HG03159 (cell line): Measurements from ENCODE around the gene PEF1.

Experiments used
- ATAC-seq: cut with Tn5 transposase; IDR thresholded peaks from one replicate; pipeline ENCODE4 v1.9.1; 2021; ENCODE audit warnings: mild to moderate bottlenecking, moderate library complexity; ENCODE audit not compliant: unreplicated experiment

Gene PEF1

GRCh38 chr1:31586376-31587327 lies 58.0 kb downstream of the PEF1 start:
- no peak for ATAC-seq

DNA sequence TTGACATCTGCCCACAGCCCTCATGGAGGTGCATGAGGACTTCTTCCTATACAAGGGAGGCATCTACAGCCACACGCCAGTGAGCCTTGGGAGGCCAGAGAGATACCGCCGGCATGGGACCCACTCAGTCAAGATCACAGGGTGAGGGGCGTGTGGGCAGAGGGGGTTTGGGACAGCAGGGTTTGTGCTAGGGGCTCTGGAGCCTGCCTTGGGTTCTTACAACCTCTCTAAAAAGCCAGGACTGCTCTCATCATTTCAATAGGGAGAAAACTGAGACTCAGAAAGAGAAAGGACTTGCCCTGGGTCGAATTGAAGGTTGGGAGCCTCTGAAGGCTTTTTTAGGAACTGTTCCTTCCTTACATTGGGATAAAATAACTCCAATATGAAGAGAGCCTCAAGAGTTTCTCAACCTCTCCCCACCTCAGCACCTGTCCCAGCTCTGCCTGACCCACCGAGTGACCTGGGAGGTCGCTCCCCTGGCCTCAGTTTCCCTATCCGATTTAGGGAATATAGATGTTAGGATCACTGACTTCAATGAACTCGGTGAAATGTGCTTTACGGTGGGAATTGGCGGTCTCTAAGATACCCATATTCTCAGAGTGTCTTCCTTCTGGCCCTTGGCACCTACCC lies 58.8 kb downstream of the PEF1 start:
- ATAC-seq = no peak

DNA sequence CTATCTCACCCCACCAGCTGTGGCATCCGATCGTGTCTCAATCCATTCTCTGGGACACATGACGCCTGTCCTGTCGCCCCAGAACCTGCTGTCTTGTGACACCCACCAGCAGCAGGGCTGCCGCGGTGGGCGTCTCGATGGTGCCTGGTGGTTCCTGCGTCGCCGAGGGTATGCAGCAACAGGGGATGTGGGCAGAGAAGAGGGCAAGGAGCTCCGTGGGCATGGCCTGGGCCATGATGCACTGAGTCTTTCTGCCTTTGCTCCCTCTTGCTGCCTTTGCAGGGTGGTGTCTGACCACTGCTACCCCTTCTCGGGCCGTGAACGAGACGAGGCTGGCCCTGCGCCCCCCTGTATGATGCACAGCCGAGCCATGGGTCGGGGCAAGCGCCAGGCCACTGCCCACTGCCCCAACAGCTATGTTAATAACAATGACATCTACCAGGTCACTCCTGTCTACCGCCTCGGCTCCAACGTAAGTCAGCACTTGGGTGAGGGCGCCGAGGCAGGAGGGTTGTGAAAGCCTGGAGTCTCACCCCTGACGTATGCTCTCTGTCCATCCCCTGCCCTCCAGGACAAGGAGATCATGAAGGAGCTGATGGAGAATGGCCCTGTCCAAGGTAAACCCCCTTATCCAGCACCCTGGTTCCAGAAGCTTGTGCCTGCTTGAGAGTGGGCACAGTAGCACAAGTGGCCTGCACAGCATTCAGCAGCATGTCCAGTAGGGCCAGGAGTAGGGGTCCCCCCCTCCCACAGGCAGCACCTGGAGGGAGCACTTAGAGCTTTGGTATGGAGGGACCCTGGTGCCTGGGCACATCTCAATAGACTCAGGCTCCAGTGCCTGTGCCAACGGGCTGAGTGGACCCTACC lies 59.6 kb downstream of the PEF1 start:
- no peak for ATAC-seq

- no peak for ATAC-seq
These were observed 60.4 kb downstream of the PEF1 start for GRCh38 chr1:31583995-31584868.

- no peak for ATAC-seq
These were observed 61.3 kb downstream of the PEF1 start for GRCh38 chr1:31583082-31583994.

GRCh38 chr1:31581821-31582810 lies 62.6 kb downstream of the PEF1 start:
- ATAC-seq = no peak

- no peak for ATAC-seq
These were observed 63.6 kb downstream of the PEF1 start for GRCh38 chr1:31580891-31581603.

- ATAC-seq = no peak
These were observed 64.2 kb downstream of the PEF1 start for GRCh38 chr1:31580513-31580870.
